IMR-90 (cell line): Measurements from ENCODE around the gene EGFL7.

Experiments
- BHLHE40 ChIP-seq: fragments of 150-350 bp; IDR thresholded peaks from 2 replicates; pipeline ENCODE4 v1.6.1; 2016; ENCODE audit warnings: mild to moderate bottlenecking, low read depth, low read length
- CEBPB ChIP-seq: IDR thresholded peaks from 2 replicates; pipeline ENCODE4 v1.6.1; 2012; ENCODE audit warnings: low read depth, low read length, improper control_type of control experiment
- CTCF ChIP-seq: conservative IDR thresholded peaks from 2 replicates; pipeline ENCODE4 v1.5.1; 2012; ENCODE audit warnings: mild to moderate bottlenecking, low read depth, low read length, improper control_type of control experiment
- ELK1 ChIP-seq: fragments of 150-350 bp; IDR thresholded peaks from 2 replicates; pipeline ENCODE4 v1.6.1; 2016; ENCODE audit warnings: low read depth, mild to moderate bottlenecking, low read length, moderate library complexity, borderline replicate concordance
- MAFK ChIP-seq: IDR thresholded peaks from 2 replicates; pipeline ENCODE4 v1.6.1; 2012; ENCODE audit warnings: low read depth, low read length, improper control_type of control experiment
- MAZ ChIP-seq: IDR thresholded peaks from 2 replicates; pipeline ENCODE4 v1.6.1; 2012; ENCODE audit warnings: low read depth, mild to moderate bottlenecking, low read length, improper control_type of control experiment, moderate library complexity, borderline replicate concordance
- MXI1 ChIP-seq: IDR thresholded peaks from 2 replicates; pipeline ENCODE4 v1.6.1; 2012; ENCODE audit warnings: low read depth, mild to moderate bottlenecking, low read length, moderate library complexity, borderline replicate concordance
- NFE2L2 ChIP-seq: fragments of 150-350 bp; IDR thresholded peaks from 2 replicates; pipeline ENCODE4 v1.6.1; 2016; ENCODE audit warnings: low read depth, mild to moderate bottlenecking, low read length
- POLR2A ChIP-seq: IDR thresholded peaks from 2 replicates; pipeline ENCODE4 v1.6.1; 2012; ENCODE audit warnings: mild to moderate bottlenecking, low read depth, low read length
- RAD21 ChIP-seq: IDR thresholded peaks from 2 replicates; pipeline ENCODE4 v1.6.1; 2012; ENCODE audit warnings: low read length, improper control_type of control experiment
- RCOR1 ChIP-seq: IDR thresholded peaks from 2 replicates; pipeline ENCODE4 v1.6.1; 2012; ENCODE audit warnings: mild to moderate bottlenecking, low read length, improper control_type of control experiment; ENCODE audit not compliant: insufficient replicate concordance
- RFX5 ChIP-seq: IDR thresholded peaks from 2 replicates; pipeline ENCODE4 v1.8.0; 2012; ENCODE audit warnings: low read depth, mild to moderate bottlenecking, low read length, moderate library complexity
- SMC3 ChIP-seq: fragments of 150-350 bp; IDR thresholded peaks from 2 replicates; pipeline ENCODE4 v1.6.1; 2016; ENCODE audit warnings: low read depth, mild to moderate bottlenecking, antibody characterized with exemption, low read length, moderate library complexity
- USF2 ChIP-seq: fragments of 150-350 bp; IDR thresholded peaks from 2 replicates; pipeline ENCODE4 v1.6.1; 2017; ENCODE audit warnings: mild to moderate bottlenecking, antibody characterized with exemption, low read length, low read depth

GRCh38 chr9:136640171-136641111, 22.3 kb upstream of the EGFL7 start:
- TF ChIP-seq CTCF (no peak), CEBPB (no peak), POLR2A (no peak), MAZ (no peak), RFX5 (no peak), RCOR1 (no peak), RAD21 (no peak), MAFK (no peak), BHLHE40 (no peak), SMC3 (no peak), MXI1 (no peak), USF2 (no peak), NFE2L2 (no peak), ELK1 (no peak)
